ENCODE data around the gene LRRC4B.

The LRRC4B gene

GRCh38 chr19:50519006-50519575 lies 49.1 kb downstream of the LRRC4B start:
- H3K9ac ChIP-seq (ENCODE audit: low read length) = no peak overlapping the region
- no peak overlapping the region for H3K27ac ChIP-seq (ENCODE audit: low read depth, low read length)
- no peak overlapping the region for H3K4me3 ChIP-seq (ENCODE audit: low read length)
- no peaks in the 10 kb centered on the region for H3K4me1 ChIP-seq (ENCODE audit: control insufficient read depth, insufficient read depth, low read length)
- peaks cover 7% of the 10 kb centered on the region for H3K27me3 ChIP-seq (ENCODE audit: control insufficient read depth, insufficient read depth, low read length)
- no peaks in the 10 kb centered on the region for H3K36me3 ChIP-seq (ENCODE audit: control insufficient read depth, insufficient read depth, low read length)

- peaks cover 7% of the 10 kb centered on the region for H3K27me3 ChIP-seq (ENCODE audit: control insufficient read depth, insufficient read depth, low read length)
- H3K4me3 ChIP-seq (ENCODE audit: low read length) = no peak overlapping the region
- no peaks in the 10 kb centered on the region for H3K4me1 ChIP-seq (ENCODE audit: control insufficient read depth, insufficient read depth, low read length)
- H3K36me3 ChIP-seq (ENCODE audit: control insufficient read depth, insufficient read depth, low read length) = no peaks in the 10 kb centered on the region
- H3K9ac ChIP-seq (ENCODE audit: low read length) = no peak overlapping the region
- no peak overlapping the region for H3K27ac ChIP-seq (ENCODE audit: low read depth, low read length)
Observed at GRCh38 chr19:50518091-50519005, 49.9 kb downstream of the LRRC4B start.

- Histone ChIP-seq H3K4me3 (ENCODE audit: low read length) (no peak overlapping the region), H3K27me3 (ENCODE audit: control insufficient read depth, insufficient read depth, low read length) (peaks cover 7% of the 10 kb centered on the region), H3K9ac (ENCODE audit: low read length) (no peak overlapping the region), H3K27ac (ENCODE audit: low read depth, low read length) (no peak overlapping the region), H3K36me3 (ENCODE audit: control insufficient read depth, insufficient read depth, low read length) (no peaks in the 10 kb centered on the region), H3K4me1 (ENCODE audit: control insufficient read depth, insufficient read depth, low read length) (no peaks in the 10 kb centered on the region)
Observed at GRCh38 chr19:50517704-50518075, 50.5 kb downstream of the LRRC4B start.

- Histone ChIP-seq H3K9ac (ENCODE audit: low read length) (no peak overlapping the region), H3K36me3 (ENCODE audit: control insufficient read depth, insufficient read depth, low read length) (no peaks in the 10 kb centered on the region), H3K27ac (ENCODE audit: low read depth, low read length) (no peak overlapping the region), H3K4me3 (ENCODE audit: low read length) (no peak overlapping the region), H3K4me1 (ENCODE audit: control insufficient read depth, insufficient read depth, low read length) (no peaks in the 10 kb centered on the region), H3K27me3 (ENCODE audit: control insufficient read depth, insufficient read depth, low read length) (peaks cover 7% of the 10 kb centered on the region)
Observed at GRCh38 chr19:50516964-50517703, 51.1 kb downstream of the LRRC4B start.

- Histone ChIP-seq H3K9ac (ENCODE audit: low read length) (no peak overlapping the region), H3K27me3 (ENCODE audit: control insufficient read depth, insufficient read depth, low read length) (peaks cover 7% of the 10 kb centered on the region), H3K4me1 (ENCODE audit: control insufficient read depth, insufficient read depth, low read length) (no peaks in the 10 kb centered on the region), H3K27ac (ENCODE audit: low read depth, low read length) (no peak overlapping the region), H3K4me3 (ENCODE audit: low read length) (no peak overlapping the region), H3K36me3 (ENCODE audit: control insufficient read depth, insufficient read depth, low read length) (no peaks in the 10 kb centered on the region)
Observed at GRCh38 chr19:50516456-50516855, 51.8 kb downstream of the LRRC4B start.

GRCh38 chr19:50515168-50515561 lies 53.1 kb downstream of the LRRC4B start:
- Histone ChIP-seq H3K27ac (ENCODE audit: low read depth, low read length) (no peak overlapping the region), H3K9ac (ENCODE audit: low read length) (no peak overlapping the region), H3K36me3 (ENCODE audit: control insufficient read depth, insufficient read depth, low read length) (no peaks in the 10 kb centered on the region)

GRCh38 chr19:50514346-50515167 lies 53.7 kb downstream of the LRRC4B start:
- H3K27me3 ChIP-seq (ENCODE audit: control insufficient read depth, insufficient read depth, low read length) = peaks cover 7% of the 10 kb centered on the region
- H3K9ac ChIP-seq (ENCODE audit: low read length) = no peak overlapping the region
- no peaks in the 10 kb centered on the region for H3K4me1 ChIP-seq (ENCODE audit: control insufficient read depth, insufficient read depth, low read length)
- H3K4me3 ChIP-seq (ENCODE audit: low read length) = no peak overlapping the region
- no peak overlapping the region for H3K27ac ChIP-seq (ENCODE audit: low read depth, low read length)
- no peaks in the 10 kb centered on the region for H3K36me3 ChIP-seq (ENCODE audit: control insufficient read depth, insufficient read depth, low read length)

More at GRCh38 chr19:50515168-50515561, 53.1 kb downstream of the LRRC4B start:
- H3K4me1 ChIP-seq (ENCODE audit: control insufficient read depth, insufficient read depth, low read length) = no peaks in the 10 kb centered on the region
- peaks cover 7% of the 10 kb centered on the region for H3K27me3 ChIP-seq (ENCODE audit: control insufficient read depth, insufficient read depth, low read length)
- H3K4me3 ChIP-seq (ENCODE audit: low read length) = no peak overlapping the region

GRCh38 chr19:50513746-50514345 lies 54.4 kb downstream of the LRRC4B start, which contains the start of gene ASPDH:
Gene ASPDH (minus strand): TSS chr19:50513913. CDS start chr19:50513823, 90 bp downstream.
- H3K27me3 ChIP-seq (ENCODE audit: control insufficient read depth, insufficient read depth, low read length) = peaks cover 7% of the 10 kb centered on the region
- H3K4me3 ChIP-seq (ENCODE audit: low read length) = no peak within 1 kb of the TSS
- H3K9ac ChIP-seq (ENCODE audit: low read length) = no peak within 1 kb of the TSS

GRCh38 chr19:50512999-50513745 lies 55.1 kb downstream of the LRRC4B start:
- Histone ChIP-seq H3K9ac (ENCODE audit: low read length) (no peak overlapping the region), H3K27me3 (ENCODE audit: control insufficient read depth, insufficient read depth, low read length) (peaks cover 7% of the 10 kb centered on the region), H3K4me1 (ENCODE audit: control insufficient read depth, insufficient read depth, low read length) (no peaks in the 10 kb centered on the region), H3K27ac (ENCODE audit: low read depth, low read length) (no peak overlapping the region), H3K4me3 (ENCODE audit: low read length) (no peak overlapping the region), H3K36me3 (ENCODE audit: control insufficient read depth, insufficient read depth, low read length) (no peaks in the 10 kb centered on the region)

More at GRCh38 chr19:50513746-50514345, 54.4 kb downstream of the LRRC4B start, which contains the start of gene ASPDH:
- Histone ChIP-seq H3K4me1 (ENCODE audit: control insufficient read depth, insufficient read depth, low read length) (no peaks in the 10 kb centered on the region), H3K36me3 (ENCODE audit: control insufficient read depth, insufficient read depth, low read length) (no peaks in the 10 kb centered on the region), H3K27ac (ENCODE audit: low read depth, low read length) (no peak within 1 kb of the TSS)

- Histone ChIP-seq H3K4me3 (ENCODE audit: low read length) (no peak overlapping the region), H3K27me3 (ENCODE audit: control insufficient read depth, insufficient read depth, low read length) (peaks cover 7% of the 10 kb centered on the region), H3K36me3 (ENCODE audit: control insufficient read depth, insufficient read depth, low read length) (no peaks in the 10 kb centered on the region), H3K4me1 (ENCODE audit: control insufficient read depth, insufficient read depth, low read length) (no peaks in the 10 kb centered on the region), H3K9ac (ENCODE audit: low read length) (no peak overlapping the region), H3K27ac (ENCODE audit: low read depth, low read length) (no peak overlapping the region)
Observed at GRCh38 chr19:50512112-50512998, 55.9 kb downstream of the LRRC4B start.

Data from rectal smooth muscle tissue (tissue), 1 donor.